IPS-18a (cell line): ENCODE measurements around the gene MAD1L1.

Experiments used
- H3K27ac ChIP-seq: one replicate; pipeline ENCODE4 v1.5.1; 2013; ENCODE audit warnings: low read length
- H3K27me3 ChIP-seq: one replicate; pipeline ENCODE4 v1.6.1; 2013; ENCODE audit warnings: mild to moderate bottlenecking, low read length; ENCODE audit not compliant: control insufficient read depth, insufficient read depth
- H3K36me3 ChIP-seq: one replicate; pipeline ENCODE4 v1.6.1; 2013; ENCODE audit warnings: low read depth, low read length; ENCODE audit not compliant: control insufficient read depth
- H3K4me1 ChIP-seq: one replicate; pipeline ENCODE4 v1.6.1; 2013; ENCODE audit warnings: low read depth, low read length; ENCODE audit not compliant: control insufficient read depth
- H3K4me3 ChIP-seq: one replicate; pipeline ENCODE4 v1.5.1; 2013; ENCODE audit warnings: low read length
- H3K9ac ChIP-seq: one replicate; pipeline ENCODE4 v1.6.1; 2013; ENCODE audit warnings: mild to moderate bottlenecking, low read length, moderate library complexity
- H3K9me3 ChIP-seq: one replicate; pipeline ENCODE4 v1.6.1; 2013; ENCODE audit warnings: low read depth, low read length; ENCODE audit not compliant: control insufficient read depth

MAD1L1 gene

GRCh38 chr7:1966631-1967200 lies 266.0 kb downstream of the MAD1L1 start:
- Histone ChIP-seq H3K9ac (no peak overlapping the region), H3K4me1 (no peaks in the 10 kb centered on the region), H3K4me3 (no peak overlapping the region), H3K27me3 (no peaks in the 10 kb centered on the region), H3K36me3 (no peaks in the 10 kb centered on the region), H3K9me3 (no peaks in the 10 kb centered on the region), H3K27ac (no peak overlapping the region)

GRCh38 chr7:1965579-1966294 lies 267.0 kb downstream of the MAD1L1 start:
- Histone ChIP-seq H3K9ac (no peak overlapping the region), H3K4me3 (no peak overlapping the region), H3K27ac (no peak overlapping the region), H3K27me3 (no peaks in the 10 kb centered on the region), H3K9me3 (no peaks in the 10 kb centered on the region), H3K36me3 (no peaks in the 10 kb centered on the region), H3K4me1 (no peaks in the 10 kb centered on the region)

DNA sequence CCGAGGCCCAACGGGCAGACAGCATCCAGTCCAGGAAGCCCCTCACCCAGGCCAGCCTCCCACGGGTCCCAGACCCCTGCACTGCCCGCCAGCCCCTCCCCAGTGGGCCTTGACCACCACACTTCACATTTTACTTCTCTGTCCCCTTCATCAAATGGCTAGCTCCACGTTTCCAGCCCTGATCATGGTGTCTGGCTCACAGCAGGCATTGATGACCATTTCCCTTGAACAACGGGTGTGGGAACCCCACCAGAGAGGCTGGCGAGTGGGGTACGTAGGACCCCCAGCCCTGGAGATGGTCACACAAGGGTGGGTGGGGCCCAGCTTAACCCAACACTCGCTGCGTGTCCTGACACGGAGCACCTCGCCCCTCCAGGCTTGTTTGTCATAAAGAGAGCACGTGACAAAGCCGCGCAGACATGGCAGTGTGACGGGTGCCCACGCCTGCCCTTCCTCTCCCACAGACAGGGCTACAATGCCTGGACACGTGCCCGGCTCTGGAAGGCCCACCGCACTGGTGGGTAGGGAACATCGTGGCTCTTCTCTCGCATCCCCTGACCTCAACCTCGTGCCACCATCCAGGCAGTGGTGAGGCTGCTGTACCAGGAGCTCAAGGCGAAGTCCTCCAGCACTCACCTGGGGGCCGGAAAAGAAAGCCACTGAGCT lies 267.7 kb downstream of the MAD1L1 start:
- H3K9ac ChIP-seq = no peak overlapping the region
- no peaks in the 10 kb centered on the region for H3K4me1 ChIP-seq
- H3K27ac ChIP-seq = no peak overlapping the region
- H3K27me3 ChIP-seq = no peaks in the 10 kb centered on the region
- no peaks in the 10 kb centered on the region for H3K9me3 ChIP-seq
- no peak overlapping the region for H3K4me3 ChIP-seq
- no peaks in the 10 kb centered on the region for H3K36me3 ChIP-seq

DNA sequence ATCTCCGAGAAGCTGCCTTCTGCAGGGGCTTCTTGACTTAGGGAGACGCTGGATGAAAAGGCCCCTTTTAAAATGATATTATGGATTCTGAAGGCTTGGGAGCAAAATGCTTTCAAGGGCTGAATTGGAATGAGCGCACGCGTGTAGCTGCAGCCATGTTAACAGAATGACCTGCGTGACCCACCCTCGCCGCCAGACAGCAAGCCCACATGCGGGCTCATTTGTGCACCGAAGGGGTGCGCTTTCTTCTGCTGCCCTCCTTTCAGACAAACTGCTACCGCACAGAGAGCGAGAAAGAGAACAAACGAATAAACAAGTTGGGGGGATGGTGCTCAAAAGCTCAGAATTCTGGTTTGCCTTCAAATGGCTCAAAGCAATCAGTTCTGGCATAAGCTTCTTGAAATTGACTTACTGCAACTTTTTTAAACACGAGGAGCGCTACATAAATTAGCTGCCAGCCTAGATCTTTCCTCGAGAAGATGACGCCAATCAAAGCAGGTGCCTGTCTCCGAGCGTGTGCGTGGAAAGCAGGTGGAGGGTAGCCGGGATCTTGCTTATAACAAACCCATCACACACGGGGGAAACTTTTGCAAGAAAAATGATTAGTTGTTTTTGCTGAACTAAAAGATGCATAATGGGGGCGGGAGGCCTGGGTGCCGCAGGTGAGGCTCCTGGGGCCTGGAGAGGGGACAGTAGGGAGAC lies 268.4 kb downstream of the MAD1L1 start:
- no peak overlapping the region for H3K9ac ChIP-seq
- H3K4me1 ChIP-seq = no peaks in the 10 kb centered on the region
- no peaks in the 10 kb centered on the region for H3K27me3 ChIP-seq
- no peaks in the 10 kb centered on the region for H3K9me3 ChIP-seq
- no peak overlapping the region for H3K4me3 ChIP-seq
- H3K27ac ChIP-seq = no peak overlapping the region
- H3K36me3 ChIP-seq = no peaks in the 10 kb centered on the region

- Histone ChIP-seq H3K4me3 (no peak overlapping the region), H3K9me3 (no peaks in the 10 kb centered on the region), H3K27ac (no peak overlapping the region), H3K9ac (no peak overlapping the region), H3K36me3 (no peaks in the 10 kb centered on the region), H3K27me3 (no peaks in the 10 kb centered on the region), H3K4me1 (no peaks in the 10 kb centered on the region)
These were observed 269.2 kb downstream of the MAD1L1 start for GRCh38 chr7:1963575-1963974.

DNA sequence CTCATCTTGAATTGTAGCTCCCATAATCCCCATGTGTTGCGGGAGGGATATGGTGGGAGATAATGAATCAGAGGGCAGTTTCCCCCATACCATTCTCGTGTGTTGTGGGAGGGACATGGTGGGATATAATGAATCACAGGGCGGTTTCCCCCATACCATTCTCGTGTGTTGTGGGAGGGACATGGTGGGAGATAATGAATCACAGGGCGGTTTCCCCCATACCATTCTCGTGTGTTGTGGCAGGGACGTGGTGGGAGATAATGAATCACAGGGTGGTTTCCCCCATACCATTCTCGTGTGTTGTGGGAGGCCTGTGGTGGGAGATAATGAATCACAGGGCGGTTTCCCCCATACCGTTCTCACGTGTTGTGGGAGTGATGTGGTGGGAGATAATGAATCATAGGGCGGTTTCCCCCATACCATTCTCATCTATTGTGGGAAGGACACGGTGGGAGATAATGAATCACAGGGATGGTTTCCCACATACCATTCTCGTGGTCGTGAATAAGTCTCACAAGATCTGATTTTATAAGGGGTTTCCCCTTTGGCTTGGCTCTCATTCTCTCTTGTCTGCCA lies 271.0 kb downstream of the MAD1L1 start:
- H3K9ac ChIP-seq = no peak overlapping the region
- H3K4me3 ChIP-seq = no peak overlapping the region
- H3K27ac ChIP-seq = no peak overlapping the region
- H3K4me1 ChIP-seq = no peaks in the 10 kb centered on the region
- no peaks in the 10 kb centered on the region for H3K9me3 ChIP-seq
- H3K27me3 ChIP-seq = no peaks in the 10 kb centered on the region
- H3K36me3 ChIP-seq = no peaks in the 10 kb centered on the region

DNA sequence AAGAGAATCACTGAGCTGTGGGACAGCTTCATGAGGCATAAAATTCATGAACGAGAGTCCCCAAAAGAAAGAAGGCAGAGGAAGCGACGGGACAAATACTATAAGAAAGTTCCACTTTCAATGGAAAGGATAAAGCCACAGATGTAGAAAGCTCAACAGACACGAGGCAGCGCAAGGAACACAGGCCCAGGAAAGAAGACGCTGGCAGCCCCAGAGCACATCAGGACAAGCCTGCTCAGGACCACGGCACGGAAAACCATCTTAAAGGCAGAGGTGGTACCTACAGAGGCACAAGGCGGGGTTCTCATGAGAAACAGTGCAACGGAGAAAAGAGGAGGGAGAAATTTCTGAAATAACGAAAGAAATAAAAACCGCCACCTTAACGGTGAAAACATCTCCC lies 273.4 kb downstream of the MAD1L1 start:
- Histone ChIP-seq H3K36me3 (no peaks in the 10 kb centered on the region), H3K9me3 (no peaks in the 10 kb centered on the region), H3K27me3 (no peaks in the 10 kb centered on the region), H3K4me3 (no peak overlapping the region), H3K27ac (no peak overlapping the region), H3K9ac (no peak overlapping the region), H3K4me1 (no peaks in the 10 kb centered on the region)

DNA sequence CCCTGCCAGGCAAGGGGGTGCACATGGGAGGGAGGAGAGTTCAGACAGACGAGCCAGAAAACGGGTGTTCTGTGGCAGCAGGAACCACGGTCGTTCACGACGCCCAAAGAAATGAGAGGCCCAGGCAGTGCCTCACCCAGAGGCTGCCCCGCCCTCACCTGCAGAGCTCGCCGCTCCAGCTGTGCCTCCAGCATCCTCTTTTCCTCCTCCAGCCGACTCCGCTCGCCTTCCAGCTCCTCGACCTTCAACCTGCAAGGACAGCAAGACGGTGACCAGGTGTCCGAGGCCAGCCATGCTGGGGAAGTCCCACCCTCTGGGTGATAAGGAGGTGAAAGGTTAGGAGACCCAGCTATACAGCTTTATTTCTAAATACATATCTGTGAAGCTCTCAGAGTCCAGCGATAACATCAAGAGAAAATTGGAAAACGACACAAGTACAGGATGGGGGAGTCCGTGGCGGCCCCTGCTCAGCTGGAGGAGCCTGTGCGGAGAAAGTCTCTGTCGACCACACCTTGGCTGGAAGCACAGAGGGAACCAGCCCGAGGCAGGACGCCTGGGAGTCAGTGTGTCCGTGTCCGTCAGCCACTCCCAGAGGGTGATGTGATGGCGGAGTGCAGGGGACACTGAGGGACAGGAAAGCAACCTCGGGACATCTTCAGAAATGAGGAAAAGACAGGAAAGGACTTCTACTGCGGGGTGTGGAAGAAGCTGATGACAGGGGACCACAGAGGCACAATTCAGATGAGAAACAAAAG lies 275.1 kb downstream of the MAD1L1 start:
- Histone ChIP-seq H3K27ac (no peak overlapping the region), H3K9me3 (no peaks in the 10 kb centered on the region), H3K4me1 (no peaks in the 10 kb centered on the region), H3K36me3 (no peaks in the 10 kb centered on the region), H3K9ac (no peak overlapping the region), H3K4me3 (no peak overlapping the region), H3K27me3 (no peaks in the 10 kb centered on the region)

DNA sequence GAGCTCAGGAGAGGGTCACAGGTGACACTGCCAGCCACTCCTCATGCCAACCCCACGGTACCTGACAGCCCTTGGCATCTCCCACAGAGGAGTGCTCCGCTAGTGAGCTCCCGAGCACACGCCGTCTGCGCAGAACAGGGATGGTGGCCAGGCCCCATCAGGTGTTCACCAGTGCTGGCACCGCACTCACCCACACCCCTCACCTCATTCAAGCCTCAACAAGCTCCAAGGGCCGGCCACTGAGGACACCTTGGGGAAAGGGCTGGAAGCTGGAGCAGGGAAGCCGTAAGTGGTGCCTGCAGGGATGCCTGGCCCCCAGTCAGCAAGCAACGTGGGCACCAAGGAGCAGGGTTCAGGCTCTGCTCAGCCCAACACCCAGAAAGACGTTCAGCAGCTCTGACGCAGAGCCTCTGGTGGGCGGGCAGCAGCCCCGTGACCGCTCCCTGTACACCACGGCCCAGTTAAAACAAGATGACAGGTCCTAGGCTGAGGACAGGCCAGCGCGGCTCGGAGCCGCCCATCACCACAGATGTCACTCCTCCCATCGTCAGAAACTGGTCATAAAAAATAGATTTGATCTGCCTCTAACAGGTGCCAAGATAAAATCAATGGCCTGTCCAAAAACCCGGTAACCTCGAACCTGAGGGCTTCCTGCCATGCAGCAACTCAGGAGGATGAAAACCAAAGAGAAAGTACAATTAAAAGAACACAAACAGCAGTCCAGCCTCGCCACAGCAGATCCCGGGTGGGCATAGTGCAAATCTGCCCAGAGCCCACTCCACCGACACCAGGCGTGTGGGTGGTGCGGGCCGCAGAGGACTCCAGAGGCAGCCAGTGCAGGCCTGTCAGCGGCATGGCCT lies 275.9 kb downstream of the MAD1L1 start:
- Histone ChIP-seq H3K9me3 (no peaks in the 10 kb centered on the region), H3K9ac (no peak overlapping the region), H3K4me1 (no peaks in the 10 kb centered on the region), H3K27me3 (no peaks in the 10 kb centered on the region), H3K27ac (no peak overlapping the region), H3K36me3 (no peaks in the 10 kb centered on the region), H3K4me3 (no peak overlapping the region)

DNA sequence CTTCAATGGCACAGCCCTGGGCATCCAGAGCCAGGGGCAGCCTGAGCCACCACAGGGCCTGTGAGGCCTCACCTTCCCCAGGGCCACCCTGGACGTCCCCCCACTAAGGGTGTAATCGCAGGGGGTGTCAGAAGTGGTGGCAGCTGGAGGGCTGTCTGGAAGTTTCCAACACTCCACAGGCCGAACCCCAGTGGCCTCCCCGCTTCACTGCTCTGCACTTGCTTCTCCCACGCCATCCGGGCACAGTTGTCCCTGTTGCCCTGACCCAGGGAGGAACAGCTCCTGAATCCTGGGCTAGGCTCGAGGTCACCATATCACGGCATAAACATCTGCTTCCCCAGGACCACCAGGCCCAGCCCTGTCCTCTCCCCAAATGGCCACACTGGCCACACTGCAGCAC lies 276.6 kb downstream of the MAD1L1 start:
- no peak overlapping the region for H3K27ac ChIP-seq
- no peak overlapping the region for H3K9ac ChIP-seq
- no peaks in the 10 kb centered on the region for H3K9me3 ChIP-seq
- H3K36me3 ChIP-seq = no peaks in the 10 kb centered on the region
- H3K4me1 ChIP-seq = no peaks in the 10 kb centered on the region
- H3K27me3 ChIP-seq = no peaks in the 10 kb centered on the region
- no peak overlapping the region for H3K4me3 ChIP-seq
